Neural progenitor cell (in vitro differentiated cells): ENCODE data around the gene CYP26A1.

Experiments
- EZH2 ChIP-seq: fragments of 200-600 bp; sonication (generic); IDR thresholded peaks from 2 replicates; pipeline ENCODE4 v1.6.1; 2017; ENCODE audit warnings: antibody characterized with exemption, mild to moderate bottlenecking, moderate library complexity
- EZH2phosphoT487 ChIP-seq: fragments of 200-600 bp; sonication (generic); IDR thresholded peaks from 2 replicates; pipeline ENCODE4 v1.6.1; 2017; ENCODE audit warnings: antibody characterized with exemption
- TF ChIP-seq, protein P1 (sequence below): fragments of 200-600 bp; sonication (generic); IDR thresholded peaks from 2 replicates; pipeline ENCODE4 v1.5.1; 2017; ENCODE audit warnings: antibody characterized with exemption, mild to moderate bottlenecking

GRCh38 chr10:93074597-93075368 lies 1.1 kb downstream of the CYP26A1 start:
- TF ChIP-seq, protein P1, sequence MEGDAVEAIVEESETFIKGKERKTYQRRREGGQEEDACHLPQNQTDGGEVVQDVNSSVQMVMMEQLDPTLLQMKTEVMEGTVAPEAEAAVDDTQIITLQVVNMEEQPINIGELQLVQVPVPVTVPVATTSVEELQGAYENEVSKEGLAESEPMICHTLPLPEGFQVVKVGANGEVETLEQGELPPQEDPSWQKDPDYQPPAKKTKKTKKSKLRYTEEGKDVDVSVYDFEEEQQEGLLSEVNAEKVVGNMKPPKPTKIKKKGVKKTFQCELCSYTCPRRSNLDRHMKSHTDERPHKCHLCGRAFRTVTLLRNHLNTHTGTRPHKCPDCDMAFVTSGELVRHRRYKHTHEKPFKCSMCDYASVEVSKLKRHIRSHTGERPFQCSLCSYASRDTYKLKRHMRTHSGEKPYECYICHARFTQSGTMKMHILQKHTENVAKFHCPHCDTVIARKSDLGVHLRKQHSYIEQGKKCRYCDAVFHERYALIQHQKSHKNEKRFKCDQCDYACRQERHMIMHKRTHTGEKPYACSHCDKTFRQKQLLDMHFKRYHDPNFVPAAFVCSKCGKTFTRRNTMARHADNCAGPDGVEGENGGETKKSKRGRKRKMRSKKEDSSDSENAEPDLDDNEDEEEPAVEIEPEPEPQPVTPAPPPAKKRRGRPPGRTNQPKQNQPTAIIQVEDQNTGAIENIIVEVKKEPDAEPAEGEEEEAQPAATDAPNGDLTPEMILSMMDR: no peak
- TF ChIP-seq EZH2 (peak; percentile 83), EZH2phosphoT487 (no peak)
